GM19438 (cell line): ENCODE results near the gene RRM2.

Experiments
- ATAC-seq: cut with Tn5 transposase; IDR thresholded peaks from one replicate; pipeline ENCODE4 v1.9.1; 2021; ENCODE audit warnings: low read depth; ENCODE audit not compliant: unreplicated experiment

Gene RRM2

GRCh38 chr2:10168221-10168620 lies 45.7 kb downstream of the RRM2 start:
- no peak for ATAC-seq

GRCh38 chr2:10169053-10169578 lies 46.6 kb downstream of the RRM2 start:
- no peak for ATAC-seq

- no peak for ATAC-seq
Measured at GRCh38 chr2:10169581-10169980, 47.0 kb downstream of the RRM2 start.

- no peak for ATAC-seq
Measured at GRCh38 chr2:10170256-10170655, 47.7 kb downstream of the RRM2 start.

GRCh38 chr2:10171006-10171800 lies 48.7 kb downstream of the RRM2 start:
- no peak for ATAC-seq

- ATAC-seq: no peak
Measured at GRCh38 chr2:10172033-10172871, 49.7 kb downstream of the RRM2 start.

- no peak for ATAC-seq
Measured at GRCh38 chr2:10173258-10174005, 50.9 kb downstream of the RRM2 start.

- ATAC-seq: no peak
Measured at GRCh38 chr2:10174173-10174572, 51.6 kb downstream of the RRM2 start.

- no peak for ATAC-seq
Measured at GRCh38 chr2:10175441-10175840, 52.9 kb downstream of the RRM2 start.

- no peak for ATAC-seq
Measured at GRCh38 chr2:10178751-10179150, 56.2 kb downstream of the RRM2 start.

- ATAC-seq: no peak
Measured at GRCh38 chr2:10179422-10179821, 56.9 kb downstream of the RRM2 start.

GRCh38 chr2:10180229-10180628 lies 57.7 kb downstream of the RRM2 start:
- no peak for ATAC-seq
